ENCODE data around the gene SLC25A6.
"Not testable (repeated sequence)": the region's sequence is repeated elsewhere in the genome, so short reads cannot be mapped to it uniquely, and the experiment has no call there.

Gene SLC25A6

GRCh38 chrX:1412551-1413161 is 20.7 kb upstream of the SLC25A6 start:
- no peak for DNase-seq

GRCh38 chrX:1411326-1411725 is 19.4 kb upstream of the SLC25A6 start:
- DNase-seq: no peak

- DNase-seq: no peak
Measured at GRCh38 chrX:1407035-1407434, 15.1 kb upstream of the SLC25A6 start.

GRCh38 chrX:1405769-1406168 is 13.9 kb upstream of the SLC25A6 start:
- not testable (repeated sequence) for DNase-seq

DNA sequence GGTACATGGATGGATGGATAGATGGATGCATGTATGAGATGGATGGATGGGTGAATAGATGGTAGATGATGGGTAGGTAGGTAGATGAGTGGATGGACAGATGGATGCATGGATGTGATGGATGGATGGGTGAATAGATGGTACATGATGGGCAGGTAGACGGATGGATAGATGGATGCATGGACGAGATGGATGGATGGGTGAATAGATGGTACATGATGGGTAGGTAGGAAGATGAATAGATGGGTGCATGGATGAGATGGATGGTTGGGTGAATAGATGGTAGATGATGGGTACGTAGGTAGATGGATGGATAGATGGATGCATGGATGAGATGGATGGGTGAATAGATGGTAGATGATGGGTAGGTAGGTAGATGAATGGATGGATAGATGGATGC is 12.0 kb upstream of the SLC25A6 start:
- not testable (repeated sequence) for DNase-seq

DNA sequence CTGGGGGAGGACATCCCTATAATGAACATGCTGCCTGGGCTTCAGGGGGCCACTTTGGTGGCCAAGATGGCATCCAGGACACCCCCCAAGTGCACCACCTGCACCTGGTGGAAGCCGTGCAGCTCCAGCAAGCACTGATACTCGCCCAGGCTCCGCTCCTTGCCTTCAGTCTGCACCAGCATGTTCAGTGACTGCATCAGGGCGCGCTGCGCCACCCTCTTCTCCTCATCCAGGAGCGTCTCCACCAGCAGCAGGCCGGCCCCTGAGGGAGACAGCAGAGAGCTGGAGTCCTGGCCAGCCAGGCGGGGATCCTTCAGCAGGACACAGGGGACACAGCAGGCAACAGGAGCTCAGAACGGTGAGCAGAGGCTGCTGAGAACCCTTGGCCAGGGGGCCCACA is 11.3 kb upstream of the SLC25A6 start:
- DNase-seq: no peak

DNA sequence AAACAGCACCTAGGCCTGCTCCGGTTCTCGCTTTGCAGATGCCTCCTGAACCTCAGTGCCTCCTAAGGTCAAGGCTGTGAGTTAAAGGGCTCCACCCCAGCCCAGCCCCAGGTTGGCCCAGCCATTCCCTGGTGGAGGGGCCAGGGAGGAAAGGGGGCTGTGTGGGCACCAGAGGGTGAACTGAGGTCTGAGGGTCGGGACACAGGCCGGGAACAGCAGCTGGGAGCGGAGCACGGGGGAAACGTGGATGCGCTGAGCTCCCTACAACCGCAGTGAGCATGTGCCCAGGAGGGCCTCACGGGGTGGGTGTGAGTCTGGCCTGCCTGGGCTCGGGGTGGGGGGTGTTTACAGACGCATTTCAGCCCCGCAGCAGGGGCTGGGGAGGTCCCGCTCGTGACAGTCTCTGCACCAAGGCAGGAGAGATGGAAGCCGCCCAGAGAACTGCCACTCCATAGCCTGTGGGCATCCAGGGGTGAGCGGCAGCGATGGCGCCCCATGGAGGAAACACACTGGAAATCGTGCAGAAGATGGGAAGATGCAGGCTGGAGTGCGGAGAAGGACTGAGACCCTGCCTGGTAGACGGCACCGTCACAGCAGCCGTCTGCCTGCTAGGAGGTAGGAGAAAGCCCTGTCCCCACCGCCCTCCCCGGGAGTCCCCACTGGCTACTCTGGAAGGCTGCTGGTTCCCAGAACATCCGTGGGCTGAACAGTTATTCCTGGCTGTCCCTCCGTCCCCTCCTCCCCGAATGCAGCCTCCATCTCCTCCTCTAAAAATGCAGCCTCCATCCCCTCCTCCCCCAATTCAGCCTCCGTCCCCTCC is 9.9 kb upstream of the SLC25A6 start:
- no peak for DNase-seq

- no peak for DNase-seq
Measured at GRCh38 chrX:1400742-1401471, 9.0 kb upstream of the SLC25A6 start.

DNA sequence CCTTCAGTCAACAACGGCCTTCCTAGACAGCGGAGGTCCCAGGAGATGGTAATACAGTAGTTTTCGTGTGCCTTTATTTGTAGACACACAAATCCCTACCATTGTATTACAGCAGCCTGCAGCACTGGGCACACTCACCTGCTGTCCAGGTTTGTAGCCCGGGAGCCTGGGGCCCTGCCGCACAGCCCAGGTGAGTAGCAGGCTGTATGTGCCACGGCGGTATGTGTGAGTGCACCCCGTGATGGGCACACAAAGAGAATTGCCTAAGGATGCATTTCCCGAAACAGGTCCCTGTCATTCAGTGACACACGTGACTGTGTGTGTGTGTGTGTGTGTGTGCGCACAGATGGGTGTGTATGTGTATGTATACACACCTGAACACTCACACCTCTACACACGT is 8.1 kb upstream of the SLC25A6 start:
- no peak for DNase-seq

- DNase-seq: no peak
Measured at GRCh38 chrX:1398431-1399340, 6.8 kb upstream of the SLC25A6 start.

DNA sequence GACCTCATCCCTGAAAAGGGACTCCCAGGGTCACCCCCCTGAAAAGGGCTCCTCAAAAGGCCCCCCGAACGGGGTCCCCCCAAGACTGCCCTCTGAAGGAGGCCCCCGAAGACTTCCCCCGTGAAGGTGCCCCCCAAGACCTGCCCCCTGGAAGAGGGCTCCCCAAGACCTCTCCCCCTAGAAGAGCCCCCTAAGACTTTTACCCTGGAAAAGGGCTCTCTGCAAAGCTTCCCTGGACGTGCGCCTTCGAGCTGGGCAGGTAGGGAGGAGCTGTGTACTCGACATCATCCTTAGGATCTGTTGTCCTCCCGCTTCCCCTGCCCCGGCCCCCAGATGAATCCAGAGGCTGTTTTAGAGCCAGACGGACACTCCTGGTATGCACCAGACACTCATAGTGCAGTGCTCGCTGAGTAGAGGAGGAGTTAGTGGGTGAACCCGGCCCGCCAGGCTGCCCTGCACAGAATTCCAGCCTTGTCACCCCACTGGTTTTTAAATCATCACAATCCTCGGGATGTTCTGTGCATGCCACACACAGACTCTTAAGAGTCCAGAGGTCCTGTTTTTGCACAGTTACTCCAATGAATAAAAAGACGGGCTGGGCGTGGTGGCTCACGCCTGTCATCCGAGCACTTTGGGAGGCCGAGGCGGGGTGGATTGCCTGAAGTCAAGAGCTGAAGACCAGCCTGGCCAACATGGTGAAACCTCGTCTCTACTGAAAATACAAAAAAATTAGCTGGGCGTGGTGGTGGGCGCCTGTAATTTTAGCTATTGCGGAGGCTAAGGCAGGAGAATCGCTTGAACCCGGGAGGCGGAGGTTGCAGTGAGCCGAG is 5.7 kb upstream of the SLC25A6 start:
- DNase-seq: no peak

GRCh38 chrX:1397001-1397400 is 5.1 kb upstream of the SLC25A6 start:
- no peak for DNase-seq

DNA sequence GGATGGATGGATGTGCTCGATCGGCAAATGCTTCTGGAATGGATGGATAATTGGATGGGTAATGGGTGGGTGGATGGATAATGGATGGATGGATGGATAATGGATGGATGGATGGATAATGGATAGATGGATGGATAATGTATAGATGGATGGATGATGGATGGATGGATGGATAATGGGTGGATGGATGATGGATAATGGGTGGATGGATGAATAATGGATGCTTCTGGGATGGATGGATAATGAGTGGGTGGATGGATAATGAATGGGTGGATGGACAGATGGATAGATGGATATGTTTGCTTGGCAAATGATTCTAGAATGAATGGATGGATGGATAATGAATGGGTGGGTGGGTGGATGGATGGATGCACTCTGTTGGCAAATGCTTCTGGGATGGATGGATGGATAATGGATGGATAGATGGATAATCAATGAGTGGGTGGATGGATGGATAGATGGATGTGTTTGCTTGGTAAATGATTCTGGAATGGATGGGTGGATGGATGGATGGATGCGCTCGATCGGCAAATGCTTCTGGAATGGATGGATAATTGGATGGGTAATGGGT is 3.8 kb upstream of the SLC25A6 start:
- DNase-seq: no peak

DNA sequence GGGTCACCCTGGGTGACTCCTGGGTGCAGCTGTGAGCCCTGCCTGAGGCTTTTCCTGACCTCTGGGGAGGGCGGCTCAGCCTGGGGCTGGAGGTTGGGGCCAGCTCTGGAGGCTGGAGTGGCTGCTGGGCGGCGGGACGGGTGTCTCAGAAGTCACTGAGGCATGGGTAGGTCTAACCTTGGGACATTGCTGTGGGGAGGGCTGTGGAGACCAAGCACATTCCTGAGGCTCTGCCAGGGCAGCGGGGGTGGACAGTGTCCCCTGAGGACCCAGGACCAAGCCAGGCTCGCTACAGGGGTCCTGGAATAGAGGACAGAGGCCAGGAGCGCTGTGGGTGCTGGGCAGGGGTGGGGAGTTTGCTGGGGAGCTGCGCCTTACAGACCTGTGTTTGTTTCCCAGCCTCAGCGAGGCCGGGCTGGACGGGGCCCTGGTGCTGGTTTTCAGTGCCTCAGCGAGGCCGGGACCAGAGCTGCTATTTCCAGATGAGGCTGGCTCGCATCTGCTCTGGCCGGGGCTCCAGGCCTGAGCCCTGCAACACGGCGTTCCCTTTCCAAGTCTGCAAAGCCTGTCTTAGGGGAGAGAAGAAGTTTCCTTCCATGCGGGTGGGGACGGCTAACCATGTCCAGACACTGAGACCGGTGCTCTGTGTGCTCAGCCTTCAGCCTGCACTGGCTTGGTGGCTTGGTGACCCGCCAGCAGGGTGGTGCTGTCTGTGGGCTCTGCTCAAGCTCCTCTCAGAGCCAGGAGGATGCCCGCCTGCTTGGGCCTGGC is 3.0 kb upstream of the SLC25A6 start:
- no peak for DNase-seq

GRCh38 chrX:1393871-1394615 is 2.1 kb upstream of the SLC25A6 start:
- no peak for DNase-seq

DNA sequence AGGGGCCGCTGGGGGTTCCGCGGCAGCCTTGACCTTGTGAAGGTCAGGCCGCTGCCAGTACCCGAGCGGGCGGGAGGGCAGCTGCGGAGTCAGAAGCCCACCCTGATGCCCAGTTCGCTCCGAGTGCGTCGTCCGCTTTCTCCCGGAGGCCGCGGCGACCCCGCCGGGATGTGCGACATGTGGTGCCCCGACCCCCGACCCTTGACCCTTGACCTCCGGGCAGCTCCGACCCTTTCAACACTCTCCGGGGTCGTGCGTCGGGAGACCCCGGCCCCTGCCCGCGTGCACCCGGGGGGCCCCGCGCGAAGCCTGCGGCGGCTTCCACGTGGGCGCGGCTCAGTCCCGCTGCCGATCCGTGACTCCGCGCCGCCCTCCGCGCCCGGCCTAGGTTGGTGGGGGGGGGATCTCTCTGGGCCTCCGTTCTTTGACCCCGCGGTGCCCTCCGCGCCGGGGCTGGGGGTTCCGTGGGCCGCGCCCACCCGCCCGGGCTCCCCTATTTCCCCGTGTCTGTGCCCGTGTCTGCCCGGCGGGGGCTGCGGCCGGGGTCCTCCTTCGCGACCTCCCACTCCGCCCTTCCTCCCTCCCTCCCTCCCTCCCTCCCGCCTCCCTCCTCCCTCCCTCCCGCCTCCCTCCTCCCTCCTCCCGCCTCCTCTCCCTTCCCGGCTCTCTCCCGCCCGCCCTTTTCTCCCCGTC is 609 bp upstream of the SLC25A6 start:
- no peak for DNase-seq

- DNase-seq: no peak
Measured at GRCh38 chrX:1391370-1391706, 575 bp downstream of the SLC25A6 start.

- DNase-seq: no peak
Measured at GRCh38 chrX:1390621-1391369, 1.1 kb downstream of the SLC25A6 start.

- no peak for DNase-seq
Measured at GRCh38 chrX:1389993-1390285, 2.0 kb downstream of the SLC25A6 start.
